ENCODE measurements around the gene TPGS1.

Gene TPGS1

DNA sequence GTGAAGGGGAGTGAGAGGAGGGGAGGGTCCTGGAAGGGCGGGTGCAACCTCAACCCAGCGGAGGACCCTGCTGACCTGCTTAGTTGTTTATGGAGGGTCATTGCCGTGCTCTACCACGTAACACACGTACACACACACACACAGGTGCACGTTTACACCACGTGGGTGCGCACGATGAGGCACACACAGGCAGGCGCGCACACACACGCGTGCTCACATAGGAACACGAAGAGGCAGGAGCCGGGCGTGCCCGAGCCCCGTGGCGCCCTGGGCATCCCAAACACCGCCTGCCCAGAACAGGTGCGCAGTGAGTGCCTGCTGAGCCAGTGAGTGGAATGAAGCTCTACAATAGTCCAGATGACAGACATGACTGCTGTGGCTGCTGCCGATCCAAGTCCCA is 22.2 kb upstream of the TPGS1 start:
- ChIA-PET POLR2A (no interaction called here), CTCF (interaction anchor here (1.4 kb wide), 1 partner anchor 21 kb away, joined by 5 read pairs; no protein-coding TSS in a partner anchor)
- TF ChIP-seq, protein P1, sequence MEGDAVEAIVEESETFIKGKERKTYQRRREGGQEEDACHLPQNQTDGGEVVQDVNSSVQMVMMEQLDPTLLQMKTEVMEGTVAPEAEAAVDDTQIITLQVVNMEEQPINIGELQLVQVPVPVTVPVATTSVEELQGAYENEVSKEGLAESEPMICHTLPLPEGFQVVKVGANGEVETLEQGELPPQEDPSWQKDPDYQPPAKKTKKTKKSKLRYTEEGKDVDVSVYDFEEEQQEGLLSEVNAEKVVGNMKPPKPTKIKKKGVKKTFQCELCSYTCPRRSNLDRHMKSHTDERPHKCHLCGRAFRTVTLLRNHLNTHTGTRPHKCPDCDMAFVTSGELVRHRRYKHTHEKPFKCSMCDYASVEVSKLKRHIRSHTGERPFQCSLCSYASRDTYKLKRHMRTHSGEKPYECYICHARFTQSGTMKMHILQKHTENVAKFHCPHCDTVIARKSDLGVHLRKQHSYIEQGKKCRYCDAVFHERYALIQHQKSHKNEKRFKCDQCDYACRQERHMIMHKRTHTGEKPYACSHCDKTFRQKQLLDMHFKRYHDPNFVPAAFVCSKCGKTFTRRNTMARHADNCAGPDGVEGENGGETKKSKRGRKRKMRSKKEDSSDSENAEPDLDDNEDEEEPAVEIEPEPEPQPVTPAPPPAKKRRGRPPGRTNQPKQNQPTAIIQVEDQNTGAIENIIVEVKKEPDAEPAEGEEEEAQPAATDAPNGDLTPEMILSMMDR (IDR thresholded peaks at IDR 0.05; ENCODE audit: control extremely low read depth, extremely low read depth, low read depth, missing control alignments): no peak
- DNase-seq (ENCODE audit: extremely low spot score): no peak

DNA sequence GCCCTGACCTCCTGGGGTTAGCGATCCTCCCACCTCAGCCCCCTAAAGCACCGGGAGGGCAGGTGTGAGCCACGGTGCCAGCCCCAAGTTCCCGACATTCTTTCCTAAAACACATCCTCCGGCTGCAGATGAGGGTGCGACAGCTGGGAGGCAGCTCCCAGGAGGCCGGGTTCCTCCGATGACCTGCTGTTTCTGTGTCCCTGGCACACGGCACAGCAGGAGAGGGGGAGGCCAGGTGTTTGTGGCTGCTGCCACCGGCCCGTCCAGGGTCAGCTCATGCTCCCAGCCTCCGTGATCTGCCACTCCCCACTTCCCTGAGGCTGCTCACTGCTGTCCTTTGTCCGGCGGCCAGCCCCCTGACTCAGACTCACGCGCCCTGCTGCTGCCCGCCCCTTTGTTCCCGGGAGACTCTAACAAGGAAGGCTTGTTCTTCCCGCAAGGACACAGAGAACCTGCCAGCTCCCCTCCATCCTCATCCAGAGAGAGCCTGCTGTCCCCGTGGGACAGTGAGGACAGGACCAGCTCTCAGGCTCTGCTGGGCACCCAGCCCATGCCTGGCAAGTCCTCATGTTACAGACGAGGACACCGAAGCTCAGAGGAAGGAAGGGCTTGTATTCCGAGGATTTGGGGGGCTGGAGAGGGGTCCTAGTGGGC is 21.6 kb upstream of the TPGS1 start:
- ChIA-PET POLR2A (no interaction called here), CTCF (interaction anchor here (1.4 kb wide), 1 partner anchor 21 kb away, joined by 5 read pairs; no protein-coding TSS in a partner anchor)
- TF ChIP-seq, protein P1 (IDR thresholded peaks at IDR 0.05; ENCODE audit: control extremely low read depth, extremely low read depth, low read depth, missing control alignments): no peak
- DNase-seq (ENCODE audit: extremely low spot score): no peak

DNA sequence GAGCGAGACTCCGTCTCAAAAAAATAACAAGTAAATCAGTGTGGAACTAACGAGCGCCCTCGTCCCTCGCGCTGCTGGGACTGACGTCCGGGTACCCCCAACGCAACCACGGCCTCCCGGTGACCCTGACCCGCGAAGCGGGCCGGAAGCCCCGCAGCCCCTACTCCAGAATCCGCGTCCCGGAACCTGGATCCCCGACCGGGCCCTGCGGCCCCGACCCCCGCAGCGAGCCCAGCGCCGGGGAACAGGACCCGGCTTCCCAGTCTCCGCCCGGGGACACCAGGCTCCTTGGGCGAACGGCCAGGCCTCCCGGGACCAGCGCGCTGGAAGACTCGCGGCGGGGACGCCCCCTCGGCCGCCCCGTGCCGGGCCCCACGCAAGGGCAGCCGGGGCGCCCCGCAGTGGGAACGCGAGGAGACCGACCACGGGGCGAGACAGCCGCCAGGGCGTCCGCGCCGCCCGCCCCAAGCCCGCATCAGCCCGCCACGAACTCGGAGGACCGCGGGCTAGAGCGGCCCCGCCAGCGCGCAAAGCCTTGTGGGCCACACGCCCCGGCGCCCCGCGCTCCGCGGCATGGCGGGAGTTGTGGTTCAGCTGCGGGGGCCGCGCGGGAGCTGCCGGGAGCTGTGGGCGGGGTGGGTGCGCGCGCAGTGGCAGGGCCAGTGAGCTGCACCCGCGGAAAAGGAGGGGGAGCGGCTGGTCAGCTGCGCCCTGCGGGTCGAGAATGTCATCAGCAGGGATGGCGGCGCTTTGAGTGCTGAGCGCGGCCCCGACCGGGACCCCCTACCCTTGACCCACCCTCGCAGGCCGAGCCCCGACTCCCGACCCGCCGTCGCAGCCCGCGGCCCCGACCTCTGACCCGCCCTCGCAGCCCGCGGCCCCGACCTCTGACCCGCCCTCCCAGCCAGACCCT is 18.5 kb upstream of the TPGS1 start:
- ChIA-PET POLR2A (interaction anchor here (0.9 kb wide), 1 partner anchor 18 kb away, joined by 10 read pairs; no protein-coding TSS in a partner anchor), CTCF (interaction anchor here (0.9 to 1.8 kb wide), 5 partner anchors 18 to 33 kb away, joined by 3 to 7 read pairs (median 6); no protein-coding TSS in a partner anchor)
- TF ChIP-seq, protein P1 (IDR thresholded peaks at IDR 0.05; ENCODE audit: control extremely low read depth, extremely low read depth, low read depth, missing control alignments): no peak
- peak; percentile 97 for DNase-seq (ENCODE audit: extremely low spot score)

DNA sequence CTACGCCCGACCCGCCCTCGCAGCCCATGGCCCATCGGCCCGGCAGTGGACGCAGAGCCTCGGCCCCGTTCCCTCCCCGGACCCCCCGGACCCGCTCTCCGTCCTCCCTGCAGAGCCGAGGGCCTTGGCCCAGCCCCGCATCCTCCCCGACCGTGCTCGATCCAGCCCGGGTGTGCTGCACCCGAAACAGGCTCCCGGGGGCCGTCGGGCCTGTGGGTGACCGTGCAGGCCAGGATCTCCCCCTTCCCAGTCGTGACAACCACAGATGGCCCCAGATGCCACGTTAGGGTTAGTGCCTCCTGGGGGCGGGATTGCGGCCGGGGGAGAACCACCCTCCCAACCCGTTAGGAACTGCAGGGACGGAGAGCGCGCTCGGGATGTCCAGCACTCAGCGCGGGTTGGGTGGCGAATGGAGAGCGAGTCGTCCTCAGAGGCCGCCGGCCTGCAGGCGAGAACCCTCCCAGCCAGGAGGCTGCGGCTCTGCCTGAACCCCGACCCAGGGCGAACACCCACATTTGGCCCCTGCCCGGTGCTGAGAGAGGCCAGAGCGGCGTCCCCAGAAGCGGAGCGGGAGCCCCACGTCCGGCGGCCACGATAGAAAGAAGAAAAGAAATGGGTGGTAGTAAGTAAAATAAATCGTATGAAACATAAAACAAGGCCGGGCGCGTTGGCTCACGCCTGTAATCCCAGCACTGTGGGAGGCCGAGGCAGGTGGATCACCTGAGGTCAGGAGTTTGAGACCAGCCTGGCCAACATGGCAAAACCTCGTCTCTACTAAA is 17.7 kb upstream of the TPGS1 start:
- CTCF ChIA-PET: interaction anchor here (0.9 to 1.0 kb wide), 3 partner anchors 17 to 32 kb away, joined by 3 to 7 read pairs (median 6); no protein-coding TSS in a partner anchor
- POLR2A ChIA-PET: interaction anchor here (0.9 kb wide), 1 partner anchor 17 kb away, joined by 10 read pairs; no protein-coding TSS in a partner anchor
- DNase-seq (ENCODE audit: extremely low spot score): no peak
- TF ChIP-seq, protein P1 (IDR thresholded peaks at IDR 0.05; ENCODE audit: control extremely low read depth, extremely low read depth, low read depth, missing control alignments): no peak

DNA sequence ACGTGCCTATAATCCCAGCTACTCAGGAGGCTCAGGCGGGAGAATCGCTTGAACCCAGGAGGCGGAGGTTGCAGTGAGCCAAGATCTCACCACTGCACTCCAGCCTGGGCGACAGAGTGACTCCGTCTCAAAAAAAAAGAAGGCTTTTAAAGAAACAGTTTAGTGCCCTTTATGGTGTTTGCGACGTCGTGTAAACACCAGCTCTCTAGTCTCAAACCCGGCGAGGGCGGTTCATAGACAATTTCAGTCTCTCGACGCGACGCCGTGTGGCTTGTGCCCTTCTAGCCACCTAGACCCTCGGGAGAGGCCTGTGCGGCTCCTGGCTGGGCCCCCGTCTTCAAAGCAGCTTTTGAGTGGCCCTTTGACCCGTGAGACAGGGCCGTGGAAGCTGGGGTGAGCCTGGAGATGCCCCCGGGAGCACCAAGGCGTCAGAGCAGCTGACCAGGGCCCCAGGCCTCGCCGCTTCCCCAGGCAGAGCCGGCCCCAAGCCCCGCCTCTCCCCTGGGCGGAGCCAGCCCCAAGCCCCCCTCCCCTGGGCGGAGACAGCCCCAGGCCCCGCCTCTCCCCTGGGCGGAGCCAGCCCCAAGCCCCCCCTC is 16.1 kb upstream of the TPGS1 start:
- DNase-seq (ENCODE audit: extremely low spot score): no peak
- ChIA-PET CTCF (interaction anchor here (1.2 to 2.6 kb wide), 3 partner anchors 15 to 244 kb away, joined by 3 to 14 read pairs (median 7); no protein-coding TSS in a partner anchor), POLR2A (no interaction called here)
- TF ChIP-seq, protein P1 (IDR thresholded peaks at IDR 0.05; ENCODE audit: control extremely low read depth, extremely low read depth, low read depth, missing control alignments): no peak
